Dendritic cell treated with granulocyte-macrophage colony-stimulating factor and Interleukin-4, amounts not matched to agents 40 ng/mL and 50 ng/mL, for 4 days (primary cell): ENCODE results near the gene ATPAF2.
A peak's percentile ranks its signal among the peaks of the same experiment; 100 is the strongest.

ENCODE experiments used
- H3K27ac Mint-ChIP-seq: one replicate; pipeline ENCODE4 v1.8.0; 2022; ENCODE audit warnings: mild to moderate bottlenecking, mixed read lengths
- H3K27me3 Mint-ChIP-seq: one replicate; pipeline ENCODE4 v1.8.0; 2022; ENCODE audit warnings: mild to moderate bottlenecking, mixed read lengths
- H3K36me3 Mint-ChIP-seq: one replicate; pipeline ENCODE4 v1.8.0; 2022; ENCODE audit warnings: low read depth, mixed read lengths
- H3K4me1 Mint-ChIP-seq: one replicate; pipeline ENCODE4 v1.8.0; 2022; ENCODE audit warnings: low read depth, mixed read lengths
- H3K4me3 Mint-ChIP-seq: one replicate; pipeline ENCODE4 v1.8.0; 2022; ENCODE audit warnings: mild to moderate bottlenecking, moderate library complexity, mixed read lengths
- H3K9me3 Mint-ChIP-seq: one replicate; pipeline ENCODE4 v1.8.0; 2022; ENCODE audit warnings: mixed read lengths
- intact Hi-C: fragments of 100-400 bp; cut with micrococcal nuclease; formaldehyde crosslinking; loops from one replicate; pipeline ENCODE4 v1.15.0; 2022

The ATPAF2 gene

DNA sequence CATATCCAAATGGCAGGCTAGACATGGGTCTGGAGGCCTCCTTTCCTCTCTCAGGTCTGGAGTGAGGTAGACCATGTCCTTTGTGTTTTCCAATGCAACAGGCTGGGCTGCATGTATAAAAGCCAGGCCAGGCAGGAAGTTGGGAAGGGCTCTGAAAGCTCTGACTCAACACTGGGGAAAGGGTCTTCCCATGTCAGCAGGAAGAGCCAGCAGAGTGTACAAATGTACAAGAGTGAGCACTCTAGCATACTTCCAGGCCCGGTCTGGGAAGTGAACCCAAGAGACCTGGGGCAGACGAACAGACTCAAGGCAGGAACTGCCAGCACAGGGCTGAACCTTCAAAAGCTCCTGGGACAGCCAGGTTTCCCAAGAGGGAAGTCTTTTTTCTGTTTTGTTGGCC lies 7.0 kb downstream of the ATPAF2 start:
- H3K27me3 Mint-ChIP-seq = no peaks in the 10 kb centered on the region
- H3K36me3 Mint-ChIP-seq = peaks cover 29% of the 10 kb centered on the region
- H3K4me1 Mint-ChIP-seq = peaks cover 28% of the 10 kb centered on the region
- H3K27ac Mint-ChIP-seq = peak overlapping the region; percentile 73
- intact Hi-C loops = loop anchor here (2.0 to 10.0 kb wide), 3 partner anchors 59 to 350 kb away; partner anchors contain the start of genes DRC3, RAI1 and TOM1L2
- no peaks in the 10 kb centered on the region for H3K9me3 Mint-ChIP-seq
- no peak overlapping the region for H3K4me3 Mint-ChIP-seq

DNA sequence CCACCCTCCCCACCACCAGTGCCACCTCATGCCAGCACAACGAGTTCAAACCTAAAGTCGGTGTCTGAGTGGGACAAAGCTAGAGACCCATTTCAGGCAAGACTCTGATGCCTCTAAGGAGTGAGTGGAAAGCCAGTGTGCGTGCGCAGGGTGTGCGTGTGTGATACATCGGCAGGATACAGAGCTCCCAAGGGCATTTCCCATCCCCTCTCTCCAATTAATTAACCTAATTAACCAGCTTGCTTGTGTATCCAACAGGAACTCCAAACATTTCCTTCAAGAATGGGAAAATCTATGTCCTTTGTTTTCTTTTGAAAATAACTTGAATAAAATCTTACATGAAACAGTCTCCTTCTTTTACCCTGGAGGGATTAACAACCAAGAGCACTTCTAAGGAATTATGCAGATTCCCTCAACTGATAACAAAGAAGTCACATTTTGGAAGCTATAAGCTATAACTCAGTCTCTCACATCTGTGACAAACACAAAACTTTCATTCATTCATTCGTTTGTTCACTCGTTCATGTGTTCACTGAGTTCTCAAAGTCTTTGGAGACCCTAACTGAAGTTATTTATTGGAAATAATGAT lies 9.9 kb downstream of the ATPAF2 start:
- Mint-ChIP-seq H3K4me1 (peaks cover 38% of the 10 kb centered on the region), H3K4me3 (no peak overlapping the region), H3K27ac (no peak overlapping the region), H3K27me3 (no peaks in the 10 kb centered on the region), H3K36me3 (peaks cover 49% of the 10 kb centered on the region), H3K9me3 (no peaks in the 10 kb centered on the region)
- intact Hi-C loops = no loop called here

GRCh38 chr17:18028114-18028951 lies 10.6 kb downstream of the ATPAF2 start:
- Mint-ChIP-seq H3K27me3 (no peaks in the 10 kb centered on the region), H3K4me1 (peaks cover 38% of the 10 kb centered on the region), H3K36me3 (peaks cover 56% of the 10 kb centered on the region), H3K9me3 (no peaks in the 10 kb centered on the region), H3K4me3 (no peak overlapping the region), H3K27ac (no peak overlapping the region)
- intact Hi-C loops = no loop called here

- Mint-ChIP-seq H3K9me3 (no peaks in the 10 kb centered on the region), H3K36me3 (peaks cover 65% of the 10 kb centered on the region), H3K4me3 (no peak overlapping the region), H3K4me1 (peaks cover 29% of the 10 kb centered on the region), H3K27ac (no peak overlapping the region), H3K27me3 (no peaks in the 10 kb centered on the region)
- intact Hi-C loops = no loop called here
These were observed 11.7 kb downstream of the ATPAF2 start for GRCh38 chr17:18027280-18027679.

DNA sequence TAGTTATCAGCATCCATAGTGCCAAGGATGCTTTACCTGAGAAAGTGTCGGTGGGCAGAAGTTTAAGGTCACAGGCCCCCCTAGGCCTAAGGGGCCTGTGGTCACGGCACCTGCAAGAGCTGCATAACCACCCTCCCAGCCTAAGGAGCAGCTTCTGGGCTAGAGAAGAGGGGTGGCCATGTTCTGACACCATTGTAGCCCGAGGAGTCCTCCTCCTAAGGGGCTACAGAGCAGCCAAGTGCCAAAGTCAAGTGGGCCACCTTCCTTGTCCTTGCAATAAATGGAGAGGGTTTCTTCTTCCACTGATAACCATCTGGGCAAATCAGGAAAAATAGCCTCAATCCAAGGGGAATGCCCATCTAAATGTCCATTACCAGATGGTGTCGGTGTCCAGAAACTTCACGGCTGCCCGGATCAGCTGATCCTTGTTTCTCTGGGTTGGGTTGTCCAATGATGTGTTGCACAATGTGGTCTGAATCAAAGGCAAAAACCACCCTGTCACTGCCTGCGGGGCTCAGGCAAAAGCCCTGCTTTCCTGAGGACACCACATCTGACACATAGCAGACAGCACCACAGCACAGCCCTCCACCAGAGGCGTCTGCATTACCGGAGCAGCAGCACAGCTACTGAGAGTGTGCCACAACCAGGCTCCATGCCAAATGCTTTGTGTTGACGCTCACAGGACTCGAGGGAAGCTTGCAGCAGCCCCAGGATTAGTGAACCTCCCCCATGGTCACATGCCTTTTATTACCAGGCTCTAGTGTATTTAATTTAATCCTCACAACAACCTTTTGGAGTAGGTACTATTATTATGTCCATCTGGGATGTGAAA lies 12.8 kb downstream of the ATPAF2 start:
- Mint-ChIP-seq H3K9me3 (no peaks in the 10 kb centered on the region), H3K27ac (no peak overlapping the region), H3K27me3 (no peaks in the 10 kb centered on the region), H3K36me3 (peaks cover 76% of the 10 kb centered on the region), H3K4me1 (peaks cover 21% of the 10 kb centered on the region), H3K4me3 (no peak overlapping the region)
- intact Hi-C loops = no loop called here

DNA sequence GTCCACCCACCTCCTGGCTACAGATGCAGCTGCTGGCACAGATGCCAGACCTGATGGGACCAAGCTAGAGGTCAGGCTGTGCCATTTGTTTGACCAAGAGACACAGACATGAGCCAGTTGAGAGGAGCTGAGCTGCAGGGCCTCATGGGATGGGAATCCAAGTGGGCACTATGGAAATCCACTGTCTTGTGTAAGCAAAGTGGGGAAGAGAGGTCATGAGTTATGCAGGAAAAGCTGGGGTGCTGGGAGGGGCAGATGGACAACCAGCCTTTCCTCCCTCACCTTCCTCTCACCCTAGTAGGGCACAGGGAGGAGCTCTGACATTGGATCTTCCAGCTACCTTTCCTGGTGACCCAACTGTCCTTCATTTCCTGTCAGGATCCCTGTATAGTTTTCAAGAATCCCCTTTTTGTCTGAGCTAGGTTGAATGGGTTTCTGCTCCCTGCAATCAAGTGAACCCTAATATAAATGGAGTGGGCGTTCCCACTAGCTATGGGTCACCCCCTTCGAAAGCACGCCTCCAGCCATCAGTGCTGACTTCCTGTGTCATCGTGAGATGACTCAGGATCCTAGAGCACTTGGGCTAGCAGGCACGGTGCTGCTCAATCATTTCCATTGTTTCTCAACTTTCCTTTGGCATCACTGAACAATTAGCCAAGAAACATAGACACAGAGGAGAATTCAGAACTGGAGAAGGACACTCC lies 13.6 kb downstream of the ATPAF2 start:
- Mint-ChIP-seq H3K9me3 (no peaks in the 10 kb centered on the region), H3K36me3 (peaks cover 84% of the 10 kb centered on the region), H3K27me3 (no peaks in the 10 kb centered on the region), H3K27ac (no peak overlapping the region), H3K4me3 (no peak overlapping the region), H3K4me1 (peaks cover 21% of the 10 kb centered on the region)
- intact Hi-C loops = no loop called here

DNA sequence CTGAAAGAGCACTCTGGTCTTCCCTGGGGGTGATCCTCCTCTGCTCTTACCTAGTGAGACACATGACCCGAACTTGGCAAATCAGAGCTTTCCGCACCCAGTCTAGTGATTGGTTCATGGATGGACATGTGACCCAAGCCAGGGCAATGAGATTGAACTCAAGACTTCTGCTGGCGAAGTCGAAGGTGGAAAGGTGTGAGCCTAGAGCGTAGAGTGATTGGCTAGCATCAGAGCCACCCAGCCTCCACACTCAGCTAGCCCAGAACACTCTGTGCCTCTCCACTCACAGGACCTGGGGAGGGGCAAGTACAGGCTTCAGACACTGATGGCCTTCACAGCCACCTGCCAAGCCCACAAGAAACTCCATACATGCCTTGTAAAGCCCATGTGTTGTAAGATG lies 17.6 kb downstream of the ATPAF2 start:
- no peaks in the 10 kb centered on the region for H3K27me3 Mint-ChIP-seq
- no peak overlapping the region for H3K27ac Mint-ChIP-seq
- peaks cover 98% of the 10 kb centered on the region for H3K36me3 Mint-ChIP-seq
- H3K4me1 Mint-ChIP-seq = peaks cover 15% of the 10 kb centered on the region
- H3K4me3 Mint-ChIP-seq = no peak overlapping the region
- no peaks in the 10 kb centered on the region for H3K9me3 Mint-ChIP-seq
- intact Hi-C loops = no loop called here

- H3K36me3 Mint-ChIP-seq = peaks cover 98% of the 10 kb centered on the region
- H3K9me3 Mint-ChIP-seq = no peaks in the 10 kb centered on the region
- no peaks in the 10 kb centered on the region for H3K27me3 Mint-ChIP-seq
- H3K4me1 Mint-ChIP-seq = peaks cover 11% of the 10 kb centered on the region
- H3K27ac Mint-ChIP-seq = no peak overlapping the region
- no peak overlapping the region for H3K4me3 Mint-ChIP-seq
- intact Hi-C loops = no loop called here
These were observed 18.0 kb downstream of the ATPAF2 start for GRCh38 chr17:18020971-18021370.

DNA sequence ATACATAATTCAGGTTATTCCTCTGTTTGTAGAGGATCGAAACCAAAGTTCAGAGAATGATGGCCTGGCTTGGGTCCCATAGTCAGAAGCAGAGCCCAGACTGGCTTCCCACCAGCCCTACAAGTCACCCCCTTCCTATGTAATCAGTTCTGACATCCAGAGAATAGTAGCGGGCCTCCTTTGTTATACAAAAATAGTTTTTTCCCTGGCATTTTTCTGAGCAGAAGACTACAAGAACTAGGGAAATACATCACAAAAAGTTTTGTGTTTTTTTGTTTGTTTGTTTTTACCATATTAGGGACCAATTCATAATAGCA lies 19.2 kb downstream of the ATPAF2 start:
- Mint-ChIP-seq H3K27ac (no peak overlapping the region), H3K27me3 (no peaks in the 10 kb centered on the region), H3K36me3 (peaks cover 98% of the 10 kb centered on the region), H3K4me1 (no peaks in the 10 kb centered on the region), H3K9me3 (no peaks in the 10 kb centered on the region), H3K4me3 (no peak overlapping the region)
- intact Hi-C loops = no loop called here

GRCh38 chr17:18018411-18018921 lies 20.5 kb downstream of the ATPAF2 start:
- Mint-ChIP-seq H3K36me3 (peaks cover 98% of the 10 kb centered on the region), H3K27me3 (no peaks in the 10 kb centered on the region), H3K4me3 (no peak overlapping the region), H3K27ac (no peak overlapping the region), H3K4me1 (no peaks in the 10 kb centered on the region), H3K9me3 (no peaks in the 10 kb centered on the region)
- intact Hi-C loops = no loop called here

GRCh38 chr17:18017958-18018357 lies 21.0 kb downstream of the ATPAF2 start:
- Mint-ChIP-seq H3K36me3 (peaks cover 99% of the 10 kb centered on the region), H3K9me3 (no peaks in the 10 kb centered on the region)

GRCh38 chr17:18016426-18016825 lies 22.5 kb downstream of the ATPAF2 start:
- Mint-ChIP-seq H3K4me3 (no peak overlapping the region), H3K9me3 (no peaks in the 10 kb centered on the region), H3K27me3 (no peaks in the 10 kb centered on the region), H3K4me1 (no peaks in the 10 kb centered on the region), H3K36me3 (peaks cover 100% of the 10 kb centered on the region), H3K27ac (no peak overlapping the region)
- intact Hi-C loops = no loop called here

More at GRCh38 chr17:18017958-18018357, 21.0 kb downstream of the ATPAF2 start:
- Mint-ChIP-seq H3K27ac (no peak overlapping the region), H3K4me1 (no peaks in the 10 kb centered on the region), H3K4me3 (no peak overlapping the region), H3K27me3 (no peaks in the 10 kb centered on the region)
- intact Hi-C loops = no loop called here

GRCh38 chr17:18015593-18015992 lies 23.4 kb downstream of the ATPAF2 start:
- H3K4me3 Mint-ChIP-seq = no peak overlapping the region
- intact Hi-C loops = no loop called here
- H3K4me1 Mint-ChIP-seq = no peaks in the 10 kb centered on the region
- H3K27ac Mint-ChIP-seq = no peak overlapping the region
- no peaks in the 10 kb centered on the region for H3K27me3 Mint-ChIP-seq
- H3K36me3 Mint-ChIP-seq = peaks cover 100% of the 10 kb centered on the region
- no peaks in the 10 kb centered on the region for H3K9me3 Mint-ChIP-seq
